ENCODE measurements around the gene ANKH.

ANKH gene

DNA sequence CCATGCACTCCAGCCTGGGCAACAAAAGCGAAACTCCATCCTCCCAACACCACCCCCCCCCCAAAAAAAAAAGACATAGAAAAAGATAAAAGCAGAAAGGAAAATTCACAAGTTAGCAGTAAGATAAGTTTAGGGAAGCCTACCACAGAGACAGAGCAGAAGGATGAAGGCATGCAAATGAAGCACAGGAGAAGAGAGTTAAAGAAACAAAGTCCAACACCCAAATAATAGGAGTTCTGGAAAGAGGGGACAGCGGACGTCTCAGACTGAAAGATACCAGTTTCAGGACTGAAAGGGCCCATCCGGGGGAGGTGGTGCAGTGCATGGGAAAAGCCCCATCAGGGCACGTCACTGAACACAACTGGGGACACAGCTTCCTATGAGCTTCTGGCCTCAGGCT lies 152.8 kb downstream of the ANKH start:
- Histone ChIP-seq H2AK5ac (ENCODE audit: low read length) (no peak overlapping the region), H4K8ac (ENCODE audit: low read depth, low read length) (no peak overlapping the region), H3K4ac (ENCODE audit: low read depth, low read length) (no peak overlapping the region), H3K9ac (ENCODE audit: low read length) (no peak overlapping the region), H3K4me1 (ENCODE audit: control insufficient read depth, low read depth, low read length) (no peaks in the 10 kb centered on the region), H2BK15ac (replicated peaks; ENCODE audit: low read depth) (no peak overlapping the region), H3K18ac (ENCODE audit: low read length) (no peak overlapping the region), H3K4me3 (ENCODE audit: low read length) (no peak overlapping the region), H3K79me1 (ENCODE audit: low read length) (no peaks in the 10 kb centered on the region), H3K27me3 (ENCODE audit: insufficient read depth, low read length, poor library complexity) (no peaks in the 10 kb centered on the region), H3K4me2 (ENCODE audit: low read length) (no peak overlapping the region), H4K5ac (ENCODE audit: low read length) (no peak overlapping the region), H3K36me3 (ENCODE audit: control insufficient read depth, insufficient read depth, low read length) (peaks cover under 1% of the 10 kb centered on the region), H2BK120ac (ENCODE audit: low read depth, low read length) (no peak overlapping the region), H3K56ac (ENCODE audit: low read length) (no peak overlapping the region), H2BK5ac (ENCODE audit: low read length) (no peak overlapping the region), H3K23ac (ENCODE audit: low read length) (no peak overlapping the region), H3K27ac (ENCODE audit: low read depth, low read length) (no peak overlapping the region), H3K79me2 (ENCODE audit: control insufficient read depth, insufficient read depth, low read length) (no peaks in the 10 kb centered on the region)
- DNase-seq: no peak
- no CpG with 5 or more reads among the region's 5 CpGs for WGBS (ENCODE audit: extremely low coverage, insufficient coverage, low lambda C conversion rate)

DNA sequence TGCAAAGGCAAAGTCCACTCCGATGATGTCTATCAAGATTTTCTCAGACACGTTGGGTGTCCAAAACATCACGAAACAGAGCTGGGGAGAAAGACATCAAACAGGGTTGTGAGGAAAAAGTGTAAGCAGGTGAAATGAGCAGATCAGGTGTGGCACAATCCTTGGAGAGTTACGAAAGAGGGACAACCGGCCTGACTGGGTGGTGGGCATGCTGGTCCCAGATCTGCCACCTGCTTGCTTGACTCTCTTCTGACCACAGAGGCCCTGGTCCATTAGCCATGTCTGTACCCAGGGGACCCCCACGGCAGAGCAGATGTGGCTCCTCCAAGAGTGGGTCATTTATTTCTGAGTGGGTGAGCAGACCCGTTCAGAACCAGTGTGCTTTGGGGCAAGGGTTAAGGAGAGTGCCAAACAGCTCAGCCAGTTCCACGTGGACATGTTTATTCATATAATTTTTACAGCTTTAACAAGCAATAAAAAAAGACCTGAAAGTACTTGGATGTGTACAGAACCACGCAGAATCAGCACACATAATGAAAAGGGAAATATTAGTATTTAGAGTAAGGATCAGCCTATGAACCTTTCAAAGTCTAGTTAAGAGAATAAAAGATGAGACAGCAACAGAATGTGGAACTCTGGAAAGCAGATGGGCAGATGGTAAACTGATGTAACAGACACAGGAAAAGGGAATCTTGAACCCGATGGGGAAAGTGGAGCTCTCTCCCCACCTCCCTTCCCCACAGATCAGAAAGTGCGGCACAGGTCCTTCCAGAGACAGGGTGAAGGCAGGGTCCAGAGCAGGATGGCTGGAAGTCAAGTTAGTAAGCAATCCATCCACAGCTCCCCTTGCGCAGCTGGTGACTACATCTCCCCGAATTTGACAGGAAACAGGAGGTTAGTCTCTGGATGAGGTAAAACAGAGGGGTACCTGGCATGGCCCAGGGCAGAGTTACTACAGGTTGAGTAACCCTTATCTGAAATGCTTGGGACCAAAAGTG lies 154.5 kb downstream of the ANKH start:
- H3K27ac ChIP-seq (ENCODE audit: low read depth, low read length): no peak overlapping the region
- H4K8ac ChIP-seq (ENCODE audit: low read depth, low read length): no peak overlapping the region
- H3K4me1 ChIP-seq (ENCODE audit: control insufficient read depth, low read depth, low read length): no peaks in the 10 kb centered on the region
- H2BK5ac ChIP-seq (ENCODE audit: low read length): no peak overlapping the region
- H3K9ac ChIP-seq (ENCODE audit: low read length): no peak overlapping the region
- H3K79me2 ChIP-seq (ENCODE audit: control insufficient read depth, insufficient read depth, low read length): no peaks in the 10 kb centered on the region
- H3K79me1 ChIP-seq (ENCODE audit: low read length): no peaks in the 10 kb centered on the region
- H3K4me2 ChIP-seq (ENCODE audit: low read length): no peak overlapping the region
- no peak overlapping the region for H2AK5ac ChIP-seq (ENCODE audit: low read length)
- H2BK120ac ChIP-seq (ENCODE audit: low read depth, low read length): no peak overlapping the region
- no peak overlapping the region for H3K23ac ChIP-seq (ENCODE audit: low read length)
- H3K4me3 ChIP-seq (ENCODE audit: low read length): no peak overlapping the region
- no peak for DNase-seq
- H4K5ac ChIP-seq (ENCODE audit: low read length): no peak overlapping the region
- H3K36me3 ChIP-seq (ENCODE audit: control insufficient read depth, insufficient read depth, low read length): peaks cover 5% of the 10 kb centered on the region
- H3K4ac ChIP-seq (ENCODE audit: low read depth, low read length): no peak overlapping the region
- H3K27me3 ChIP-seq (ENCODE audit: insufficient read depth, low read length, poor library complexity): no peaks in the 10 kb centered on the region
- no CpG with 5 or more reads among the region's 13 CpGs for WGBS (ENCODE audit: extremely low coverage, insufficient coverage, low lambda C conversion rate)
- H3K56ac ChIP-seq (ENCODE audit: low read length): no peak overlapping the region
- no peak overlapping the region for H2BK15ac ChIP-seq (replicated peaks; ENCODE audit: low read depth)
- H3K18ac ChIP-seq (ENCODE audit: low read length): no peak overlapping the region

DNA sequence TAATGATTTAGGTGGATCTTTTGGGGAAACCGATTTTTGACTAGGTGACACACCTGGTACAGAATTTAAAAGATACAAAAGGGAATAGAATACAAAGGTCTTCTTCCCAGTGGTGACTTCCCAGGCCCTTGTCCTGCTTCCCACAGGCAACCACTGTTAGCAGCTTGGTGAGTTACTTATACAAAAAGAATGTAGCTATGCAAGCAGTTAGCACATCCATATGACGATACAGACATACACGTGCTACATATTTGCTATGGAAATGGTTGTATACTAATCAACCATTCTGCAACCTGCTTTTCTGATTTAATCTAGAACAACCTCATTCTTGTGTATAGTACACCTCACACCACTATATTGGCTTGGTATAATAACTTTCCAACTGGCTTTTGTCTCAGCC lies 156.1 kb downstream of the ANKH start:
- Histone ChIP-seq H3K23ac (ENCODE audit: low read length) (no peak overlapping the region), H3K4ac (ENCODE audit: low read depth, low read length) (no peak overlapping the region), H3K4me3 (ENCODE audit: low read length) (no peak overlapping the region), H4K5ac (ENCODE audit: low read length) (no peak overlapping the region), H2BK120ac (ENCODE audit: low read depth, low read length) (no peak overlapping the region), H4K8ac (ENCODE audit: low read depth, low read length) (no peak overlapping the region), H3K79me1 (ENCODE audit: low read length) (no peaks in the 10 kb centered on the region), H3K56ac (ENCODE audit: low read length) (no peak overlapping the region), H2BK15ac (replicated peaks; ENCODE audit: low read depth) (no peak overlapping the region), H2AK5ac (ENCODE audit: low read length) (no peak overlapping the region), H2BK5ac (ENCODE audit: low read length) (no peak overlapping the region), H3K27me3 (ENCODE audit: insufficient read depth, low read length, poor library complexity) (no peaks in the 10 kb centered on the region), H3K4me2 (ENCODE audit: low read length) (no peak overlapping the region), H3K36me3 (ENCODE audit: control insufficient read depth, insufficient read depth, low read length) (peaks cover 5% of the 10 kb centered on the region), H3K18ac (ENCODE audit: low read length) (no peak overlapping the region), H3K79me2 (ENCODE audit: control insufficient read depth, insufficient read depth, low read length) (no peaks in the 10 kb centered on the region), H3K4me1 (ENCODE audit: control insufficient read depth, low read depth, low read length) (no peaks in the 10 kb centered on the region), H3K27ac (ENCODE audit: low read depth, low read length) (no peak overlapping the region), H3K9ac (ENCODE audit: low read length) (no peak overlapping the region)
- no peak for DNase-seq
- no CpG with 5 or more reads among the region's 3 CpGs for WGBS (ENCODE audit: extremely low coverage, insufficient coverage, low lambda C conversion rate)

DNA sequence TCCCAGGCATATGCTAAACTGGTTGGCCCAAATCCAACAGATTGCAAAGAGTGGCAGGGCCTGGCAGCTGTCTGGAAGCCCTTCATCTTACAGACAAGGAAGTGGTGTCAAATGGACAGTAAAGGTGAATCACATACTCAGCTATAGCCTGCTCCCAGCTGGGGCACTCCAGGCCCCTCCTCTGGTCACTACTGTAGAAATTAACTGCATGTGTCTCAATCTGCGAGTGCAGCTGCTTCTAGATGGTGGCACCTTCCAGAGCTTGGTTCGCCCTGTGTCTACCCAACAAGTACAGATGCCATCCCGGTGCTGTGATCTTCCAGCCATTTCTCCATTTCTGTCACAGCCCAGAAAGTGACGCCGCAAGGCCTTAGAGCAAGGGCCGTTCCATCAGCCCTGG lies 156.9 kb downstream of the ANKH start:
- H2BK120ac ChIP-seq (ENCODE audit: low read depth, low read length): no peak overlapping the region
- H3K79me1 ChIP-seq (ENCODE audit: low read length): no peaks in the 10 kb centered on the region
- H3K56ac ChIP-seq (ENCODE audit: low read length): no peak overlapping the region
- no peaks in the 10 kb centered on the region for H3K27me3 ChIP-seq (ENCODE audit: insufficient read depth, low read length, poor library complexity)
- no peak overlapping the region for H3K23ac ChIP-seq (ENCODE audit: low read length)
- no peak overlapping the region for H3K4me3 ChIP-seq (ENCODE audit: low read length)
- H2AK5ac ChIP-seq (ENCODE audit: low read length): no peak overlapping the region
- H4K5ac ChIP-seq (ENCODE audit: low read length): no peak overlapping the region
- DNase-seq: no peak
- H3K4ac ChIP-seq (ENCODE audit: low read depth, low read length): no peak overlapping the region
- no peak overlapping the region for H2BK5ac ChIP-seq (ENCODE audit: low read length)
- no peak overlapping the region for H3K4me2 ChIP-seq (ENCODE audit: low read length)
- H4K8ac ChIP-seq (ENCODE audit: low read depth, low read length): no peak overlapping the region
- H2BK15ac ChIP-seq (replicated peaks; ENCODE audit: low read depth): no peak overlapping the region
- no CpG with 5 or more reads among the region's 6 CpGs for WGBS (ENCODE audit: extremely low coverage, insufficient coverage, low lambda C conversion rate)
- no peaks in the 10 kb centered on the region for H3K79me2 ChIP-seq (ENCODE audit: control insufficient read depth, insufficient read depth, low read length)
- no peaks in the 10 kb centered on the region for H3K4me1 ChIP-seq (ENCODE audit: control insufficient read depth, low read depth, low read length)
- H3K9ac ChIP-seq (ENCODE audit: low read length): no peak overlapping the region
- H3K18ac ChIP-seq (ENCODE audit: low read length): no peak overlapping the region
- no peak overlapping the region for H3K27ac ChIP-seq (ENCODE audit: low read depth, low read length)
- peaks cover 5% of the 10 kb centered on the region for H3K36me3 ChIP-seq (ENCODE audit: control insufficient read depth, insufficient read depth, low read length)

GRCh38 chr5:14713476-14714390 lies 157.8 kb downstream of the ANKH start:
- H4K5ac ChIP-seq (ENCODE audit: low read length): no peak overlapping the region
- H2AK5ac ChIP-seq (ENCODE audit: low read length): no peak overlapping the region
- no peak overlapping the region for H3K18ac ChIP-seq (ENCODE audit: low read length)
- peaks cover 5% of the 10 kb centered on the region for H3K36me3 ChIP-seq (ENCODE audit: control insufficient read depth, insufficient read depth, low read length)
- no peak overlapping the region for H2BK5ac ChIP-seq (ENCODE audit: low read length)
- no peak overlapping the region for H4K8ac ChIP-seq (ENCODE audit: low read depth, low read length)
- no peaks in the 10 kb centered on the region for H3K79me2 ChIP-seq (ENCODE audit: control insufficient read depth, insufficient read depth, low read length)
- H3K79me1 ChIP-seq (ENCODE audit: low read length): no peaks in the 10 kb centered on the region
- no peak overlapping the region for H3K27ac ChIP-seq (ENCODE audit: low read depth, low read length)
- no peaks in the 10 kb centered on the region for H3K4me1 ChIP-seq (ENCODE audit: control insufficient read depth, low read depth, low read length)
- no peak overlapping the region for H3K56ac ChIP-seq (ENCODE audit: low read length)
- DNase-seq: no peak
- no peak overlapping the region for H3K4me3 ChIP-seq (ENCODE audit: low read length)
- H3K4me2 ChIP-seq (ENCODE audit: low read length): no peak overlapping the region
- H2BK120ac ChIP-seq (ENCODE audit: low read depth, low read length): no peak overlapping the region
- H3K9ac ChIP-seq (ENCODE audit: low read length): no peak overlapping the region
- no peak overlapping the region for H3K23ac ChIP-seq (ENCODE audit: low read length)
- H3K4ac ChIP-seq (ENCODE audit: low read depth, low read length): no peak overlapping the region
- H3K27me3 ChIP-seq (ENCODE audit: insufficient read depth, low read length, poor library complexity): no peaks in the 10 kb centered on the region
- no peak overlapping the region for H2BK15ac ChIP-seq (replicated peaks; ENCODE audit: low read depth)
- WGBS (ENCODE audit: extremely low coverage, insufficient coverage, low lambda C conversion rate): no CpG with 5 or more reads among the region's 23 CpGs
